ENCODE data around the gene AK2.
"Not testable (repeated sequence)": the region's sequence is repeated elsewhere in the genome, so short reads cannot be mapped to it uniquely, and the experiment has no call there.

Gene AK2

DNA sequence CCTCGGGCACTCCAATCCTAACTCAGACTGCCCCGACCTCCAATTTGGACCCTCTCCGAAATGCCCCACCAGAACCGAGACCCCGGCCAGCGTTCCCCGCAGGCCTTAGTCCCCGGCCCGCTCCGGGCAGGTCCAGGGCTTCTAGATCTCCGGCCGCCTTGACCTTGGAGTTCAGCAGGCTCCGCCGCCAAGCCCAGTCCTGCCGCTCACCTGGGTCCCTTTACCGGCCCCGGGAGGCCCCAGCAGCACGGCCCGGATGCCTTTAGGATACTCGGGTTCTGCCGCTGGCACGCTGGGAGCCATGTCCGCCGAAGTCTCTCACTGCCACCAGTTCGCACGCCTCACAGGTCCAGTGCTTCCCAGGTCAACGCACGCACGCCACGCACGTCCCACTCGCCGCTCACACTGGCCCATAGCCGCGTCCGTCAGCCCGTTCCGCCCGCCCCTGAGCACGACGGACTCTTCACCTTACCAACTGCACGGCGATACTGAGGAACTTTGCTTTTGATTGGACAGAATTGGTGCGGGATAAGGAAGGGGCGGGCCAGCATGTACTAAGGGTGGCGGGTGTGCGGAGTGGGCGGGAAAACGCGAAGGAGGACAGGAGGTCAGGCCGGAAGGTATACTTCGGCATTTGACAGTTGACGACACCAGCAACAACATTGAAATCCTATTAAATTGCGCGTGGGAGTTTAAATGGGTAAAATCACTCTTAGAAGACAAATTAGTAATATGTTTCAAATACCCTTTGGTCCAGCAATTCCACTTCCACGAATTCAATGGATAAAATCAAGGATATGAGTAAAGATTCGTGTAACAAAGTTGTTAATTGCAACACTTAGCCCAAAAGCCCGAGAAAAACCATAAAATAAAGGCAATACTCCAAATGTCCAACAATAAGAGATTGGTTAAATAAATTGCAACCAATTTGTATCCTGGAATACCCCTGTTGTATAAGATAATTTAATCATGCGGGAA is at the start of gene AK2:
Gene AK2 (minus strand): TSS at position 358 of the 978 bp plus-strand sequence. CDS start 55 bp downstream, at position 303.
- DNase-seq (ENCODE audit: low read depth in 3 of 3), result peak; percentile 83 to 90 (median 90)

DNA sequence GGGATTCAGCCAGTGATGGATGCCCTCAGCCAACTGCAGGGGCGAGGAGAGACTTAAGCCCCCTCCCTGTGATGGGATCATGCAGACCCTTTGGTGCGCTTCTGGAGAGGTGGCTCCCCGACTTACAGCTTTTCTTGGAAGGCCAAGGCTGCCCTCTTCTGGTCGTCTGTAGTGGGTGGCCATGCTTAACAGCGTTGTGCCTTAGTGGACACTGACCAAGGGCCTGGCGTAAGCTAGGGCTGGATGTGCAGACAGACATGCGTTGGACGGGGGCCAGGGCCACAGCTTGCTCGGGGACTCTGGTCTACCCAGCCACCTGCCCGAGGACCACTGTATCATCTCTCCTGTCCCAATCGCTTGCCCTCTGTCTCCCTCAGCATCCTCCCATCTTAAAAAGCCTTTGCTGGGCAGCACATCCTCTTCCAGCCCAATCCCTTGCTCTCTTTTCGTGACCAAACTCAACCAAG is 49.7 kb upstream of the AK2 start:
- DNase-seq (ENCODE audit: low read depth in 3 of 3), result peak in 2 of 3 donors; percentile 13 to 42

DNA sequence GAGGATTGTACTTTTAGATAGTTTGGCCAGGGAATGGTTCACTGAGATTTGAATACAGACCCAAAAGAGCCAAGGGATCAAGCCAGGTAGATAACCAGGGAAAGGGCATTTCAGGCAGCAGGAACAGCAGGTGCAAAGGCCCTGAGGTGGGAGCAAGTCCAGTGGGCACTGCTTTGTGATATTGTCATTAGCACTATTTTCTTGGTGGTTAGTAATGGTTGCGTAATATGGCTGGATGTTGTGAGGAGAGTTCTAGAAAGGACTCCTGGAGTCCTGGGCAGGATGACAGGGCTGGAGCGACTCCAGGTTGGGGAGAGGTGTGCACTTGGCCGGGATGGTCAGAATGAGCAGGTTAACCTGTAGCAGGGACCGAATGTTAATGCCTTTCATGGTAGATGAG is 48.6 kb upstream of the AK2 start:
- DNase-seq (ENCODE audit: low read depth in 3 of 3), result no peak

GRCh38 chr1:33082575-33083108 is 46.0 kb upstream of the AK2 start:
- DNase-seq (ENCODE audit: low read depth in 3 of 3), result no peak

GRCh38 chr1:33081554-33082305 is 45.0 kb upstream of the AK2 start:
- DNase-seq (ENCODE audit: low read depth in 3 of 3), result no peak

GRCh38 chr1:33080885-33081553 is 44.3 kb upstream of the AK2 start, which contains the start of gene AZIN2:
AZIN2 (plus strand) TSS chr1:33081153; CDS start chr1:33082250, 1,097 bp downstream.
- peak; percentile 95 to 97 (median 96) for DNase-seq (ENCODE audit: low read depth in 3 of 3)

DNA sequence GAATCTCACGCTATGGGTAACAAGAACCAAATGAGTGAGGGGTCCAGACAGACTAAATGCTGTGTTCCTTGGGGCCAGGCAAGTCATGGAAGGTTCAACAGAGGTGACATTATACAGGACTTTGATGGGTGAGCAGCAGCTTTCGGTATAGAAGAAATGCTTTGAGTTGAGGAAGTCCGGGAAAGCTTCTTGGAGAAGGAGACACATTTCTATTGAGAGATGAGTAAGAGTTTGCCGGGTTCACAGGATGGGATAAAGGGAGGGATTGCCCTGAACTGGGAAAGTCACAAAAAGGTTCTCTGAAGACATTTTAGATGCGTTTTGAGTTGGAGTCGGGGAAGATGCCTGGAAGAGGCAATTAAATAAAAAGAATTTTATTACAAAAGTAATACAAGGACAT is 43.7 kb upstream of the AK2 start:
- DNase-seq (ENCODE audit: low read depth in 3 of 3), result no peak

DNA sequence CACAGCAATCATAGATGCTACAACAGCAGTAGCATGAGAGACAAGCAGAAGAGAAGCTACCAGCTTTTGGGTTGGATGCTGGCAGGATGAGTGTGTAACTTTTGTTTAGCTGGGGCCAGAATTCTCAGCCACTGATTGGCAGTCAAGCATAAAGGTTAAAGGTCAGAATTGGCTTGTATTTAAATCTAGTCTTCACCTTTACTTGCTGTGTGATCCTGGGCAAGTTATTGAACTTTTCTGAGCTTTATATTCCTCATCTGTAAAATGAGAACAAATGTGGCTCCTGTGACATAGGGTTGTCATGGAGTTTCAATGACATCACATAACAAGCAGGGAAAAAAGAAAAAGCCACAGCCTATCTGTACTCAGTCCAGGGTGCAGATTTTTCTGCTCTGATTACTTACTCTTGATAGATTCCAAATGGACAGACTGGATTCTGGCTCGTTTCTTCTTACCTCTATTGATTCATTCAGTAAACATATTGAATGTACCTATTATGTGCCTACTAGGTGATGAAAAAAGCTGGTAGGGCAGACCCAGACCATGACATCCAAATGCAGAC is 41.4 kb upstream of the AK2 start:
- no peak for DNase-seq (ENCODE audit: low read depth in 3 of 3)

DNA sequence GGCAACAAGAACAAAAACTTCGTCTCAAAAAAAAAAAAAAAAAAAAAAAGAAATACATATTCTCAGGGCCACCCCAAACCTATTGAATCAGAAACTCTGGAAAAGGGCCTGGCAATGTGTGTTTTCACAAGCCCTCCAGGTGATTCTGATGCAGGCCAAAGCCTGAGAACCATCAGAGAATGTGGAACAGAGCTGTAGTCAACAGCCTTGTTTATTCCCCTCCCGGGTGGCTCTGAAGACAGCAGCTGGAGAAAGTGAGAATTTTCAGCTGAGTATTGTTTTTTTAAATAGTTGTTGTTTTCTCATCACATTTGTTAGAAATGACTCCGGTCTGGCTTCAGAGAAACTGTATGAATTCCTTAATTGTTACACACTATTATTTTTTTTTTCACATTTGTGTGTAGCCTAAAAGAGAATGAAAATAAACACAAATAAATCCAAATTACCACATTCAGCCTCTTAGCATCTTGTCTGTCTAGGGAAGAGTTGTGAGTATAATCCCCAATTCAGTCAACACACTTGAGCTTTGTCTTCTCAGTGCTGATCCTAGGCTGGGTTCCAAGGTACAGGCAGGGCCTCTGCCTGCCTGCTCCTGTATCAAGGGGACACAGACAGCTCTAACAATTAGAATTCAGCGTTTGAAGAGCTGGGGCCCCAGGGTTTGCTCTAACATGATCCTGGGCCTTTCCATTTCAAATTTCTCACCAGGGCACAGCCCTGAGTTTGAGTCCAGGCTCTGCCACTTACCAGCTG is 37.7 kb upstream of the AK2 start:
- no peak for DNase-seq (ENCODE audit: low read depth in 3 of 3)

- DNase-seq (ENCODE audit: low read depth in 3 of 3), result no peak
Observed at GRCh38 chr1:33072707-33073106, 36.0 kb upstream of the AK2 start.

GRCh38 chr1:33070628-33071027 is 33.9 kb upstream of the AK2 start:
- DNase-seq (ENCODE audit: low read depth in 3 of 3), result no peak

DNA sequence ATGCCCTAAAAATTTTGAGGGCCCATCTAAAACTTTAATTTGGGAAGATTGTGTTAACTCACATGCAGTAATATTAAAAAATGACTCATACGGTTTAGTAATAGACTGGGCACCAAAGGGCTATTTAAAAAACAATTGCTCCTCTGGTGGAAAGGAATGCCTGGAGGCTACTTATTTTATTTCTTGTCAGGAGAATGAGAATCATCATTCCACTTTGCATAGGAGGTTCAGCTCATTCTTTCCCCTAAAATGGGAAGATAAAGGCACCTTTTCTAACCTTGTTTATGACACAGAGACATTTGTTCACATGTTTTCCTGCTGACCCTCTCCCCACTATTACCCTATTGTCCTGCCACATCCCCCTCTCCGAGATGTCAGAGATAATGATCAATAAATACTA is 31.4 kb upstream of the AK2 start:
- DNase-seq (ENCODE audit: low read depth in 3 of 3), result not testable (repeated sequence)

- not testable (repeated sequence) for DNase-seq (ENCODE audit: low read depth in 3 of 3)
Observed at GRCh38 chr1:33066477-33066876, 29.8 kb upstream of the AK2 start.

DNA sequence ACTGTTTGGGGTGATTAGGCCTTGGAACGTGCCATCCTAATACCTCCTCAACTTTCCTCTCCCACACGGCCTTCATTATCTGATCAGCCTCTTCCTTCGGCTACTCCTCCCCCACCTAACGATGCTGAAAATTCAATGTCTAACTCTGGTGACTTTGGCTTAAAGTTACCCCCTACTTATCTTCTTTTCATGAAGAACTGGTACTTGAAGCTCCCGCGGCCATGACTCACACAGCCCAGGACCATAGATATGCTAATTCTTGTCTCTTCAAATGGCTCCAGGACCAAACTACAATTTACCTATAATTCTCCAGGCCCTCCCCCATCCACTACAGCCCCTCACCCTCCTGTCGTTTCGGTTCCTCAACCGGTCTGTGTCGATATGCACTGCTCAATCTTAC is 28.6 kb upstream of the AK2 start:
- no peak for DNase-seq (ENCODE audit: low read depth in 3 of 3)

DNA sequence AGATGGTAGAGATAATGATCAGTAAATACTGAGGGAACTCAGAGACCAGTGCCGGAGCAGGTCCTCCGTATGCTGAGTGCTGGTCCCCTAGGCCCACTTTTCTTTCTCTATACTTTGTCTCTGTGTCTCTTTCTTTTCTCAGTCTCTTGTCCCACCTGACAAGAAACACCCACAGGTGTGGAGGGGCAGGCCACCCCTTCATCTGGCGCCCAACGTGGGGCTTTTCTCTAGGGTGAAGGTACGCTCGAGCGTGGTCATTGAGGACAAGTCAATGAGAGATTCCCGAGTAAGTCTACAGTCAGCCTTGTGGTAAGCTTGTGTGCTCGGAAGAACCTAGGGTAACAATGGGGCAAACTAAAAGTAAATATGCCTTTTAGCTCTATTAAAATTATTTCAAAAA is 27.6 kb upstream of the AK2 start:
- DNase-seq (ENCODE audit: low read depth in 3 of 3), result not testable (repeated sequence)

GRCh38 chr1:33061834-33062233 is 25.2 kb upstream of the AK2 start:
- no peak for DNase-seq (ENCODE audit: low read depth in 3 of 3)

DNA sequence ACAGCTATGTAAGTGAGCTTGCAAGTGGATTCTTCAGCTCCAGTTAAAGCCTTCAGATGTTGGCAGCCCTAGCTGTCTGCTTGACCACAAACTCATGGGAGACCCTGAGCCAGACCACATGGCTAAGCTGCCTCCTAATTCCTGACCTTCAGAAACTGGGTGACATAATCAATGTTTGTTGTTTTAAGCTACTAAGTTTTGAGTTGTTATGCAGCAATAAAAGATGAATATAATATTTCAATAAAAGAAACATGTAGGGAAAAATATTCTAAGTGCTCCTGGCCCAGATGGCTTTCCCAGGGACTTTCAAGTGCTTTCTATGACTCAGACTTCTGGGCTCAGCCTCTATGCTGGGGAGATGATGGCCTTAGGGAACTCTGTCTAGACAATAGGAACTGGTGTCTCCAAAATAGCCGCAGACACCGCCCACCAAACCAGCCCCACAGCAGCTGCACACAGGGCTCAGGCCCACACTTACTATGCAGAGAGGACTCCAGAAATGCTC is 23.9 kb upstream of the AK2 start:
- DNase-seq (ENCODE audit: low read depth in 3 of 3), result no peak

DNA sequence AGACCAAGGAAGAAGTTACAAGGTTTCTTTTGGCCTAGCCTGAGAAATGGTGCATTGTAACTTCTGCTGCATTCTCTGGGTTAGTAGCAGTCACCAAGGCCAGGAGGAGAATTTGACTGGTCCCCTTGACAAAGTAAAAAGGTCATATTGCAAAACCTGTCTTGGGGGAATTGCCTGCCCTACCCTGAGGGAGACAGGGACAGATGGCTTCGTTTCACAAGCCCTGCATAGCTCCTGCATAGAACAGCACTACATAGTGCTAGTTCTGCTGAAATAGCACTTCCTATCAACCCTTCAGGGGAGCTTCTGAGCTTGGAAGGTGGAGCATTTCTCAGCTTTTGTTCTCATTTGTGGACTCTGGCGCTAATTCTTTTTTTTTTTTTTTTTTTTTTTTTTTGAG is 20.4 kb upstream of the AK2 start:
- no peak for DNase-seq (ENCODE audit: low read depth in 3 of 3)

GRCh38 chr1:33056426-33056825 is 19.7 kb upstream of the AK2 start:
- no peak for DNase-seq (ENCODE audit: low read depth in 3 of 3)
